ENCODE results near the gene LIPA.

Gene LIPA

GRCh38 chr10:89251409-89252224 lies at the start of gene LIPA:
LIPA (minus strand) TSS chr10:89251775; CDS start chr10:89247648, 4,127 bp downstream.
- peak; percentile 95 for DNase-seq (ENCODE audit: extremely low read depth, low read depth)
- TF ChIP-seq CTCF (IDR thresholded peaks at IDR 0.05; ENCODE audit: low read depth, low read length) = no peak

- DNase-seq (ENCODE audit: extremely low read depth, low read depth) = no peak
These were observed 49.7 kb upstream of the LIPA start for GRCh38 chr10:89301232-89301631.

GRCh38 chr10:89299031-89299430 lies 47.5 kb upstream of the LIPA start:
- DNase-seq (ENCODE audit: extremely low read depth, low read depth) = no peak
- no peak for TF ChIP-seq CTCF (IDR thresholded peaks at IDR 0.05; ENCODE audit: low read depth, low read length)

More at GRCh38 chr10:89301232-89301631, 49.7 kb upstream of the LIPA start:
- TF ChIP-seq CTCF (IDR thresholded peaks at IDR 0.05; ENCODE audit: low read depth, low read length) = no peak

- DNase-seq (ENCODE audit: extremely low read depth, low read depth) = no peak
- TF ChIP-seq CTCF (IDR thresholded peaks at IDR 0.05; ENCODE audit: low read depth, low read length) = no peak
These were observed 46.2 kb upstream of the LIPA start for GRCh38 chr10:89297791-89298190.

- TF ChIP-seq CTCF (IDR thresholded peaks at IDR 0.05; ENCODE audit: low read depth, low read length) = no peak
These were observed 45.8 kb upstream of the LIPA start for GRCh38 chr10:89297356-89297755.

GRCh38 chr10:89296220-89296648 lies 44.7 kb upstream of the LIPA start:
- TF ChIP-seq CTCF (IDR thresholded peaks at IDR 0.05; ENCODE audit: low read depth, low read length) = no peak
- DNase-seq (ENCODE audit: extremely low read depth, low read depth) = peak; percentile 55

More at GRCh38 chr10:89297356-89297755, 45.8 kb upstream of the LIPA start:
- no peak for DNase-seq (ENCODE audit: extremely low read depth, low read depth)

- DNase-seq (ENCODE audit: extremely low read depth, low read depth) = no peak
- TF ChIP-seq CTCF (IDR thresholded peaks at IDR 0.05; ENCODE audit: low read depth, low read length) = no peak
These were observed 44.0 kb upstream of the LIPA start for GRCh38 chr10:89295597-89295996.

Measured in AG09319 (cell line).